Lower lobe of right lung (tissue), 2 donors: ENCODE data around the gene RIBC1. TPM values are rescaled to one million over a fixed set of nuclear protein-coding genes. Genes with fewer than 3 reads are reported as not detected.

Experiments used
- ATAC-seq, 2 donors: fragments of 200-7000 bp; cut with Tn5 transposase; one replicate each; pipeline ENCODE4 v1.9.1; 2020 to 2022; ENCODE audit warnings: mild to moderate bottlenecking in 2 of 2, moderate library complexity in 2 of 2
- DNase-seq: peaks from one replicate; pipeline ENCODE4 v3.0.0-alpha.2; 2020
- H3K27ac ChIP-seq: fragments of 200-600 bp; one replicate; pipeline ENCODE4 v1.8.0; 2022
- H3K27me3 ChIP-seq: fragments of 200-600 bp; one replicate; pipeline ENCODE4 v1.8.0; 2022; ENCODE audit warnings: low read depth
- H3K36me3 ChIP-seq: fragments of 200-600 bp; one replicate; pipeline ENCODE4 v1.8.0; 2022; ENCODE audit warnings: mild to moderate bottlenecking
- H3K4me1 ChIP-seq: fragments of 200-600 bp; one replicate; pipeline ENCODE4 v1.8.0; 2022
- H3K4me3 ChIP-seq: fragments of 200-600 bp; one replicate; pipeline ENCODE4 v1.8.0; 2022; ENCODE audit warnings: mild to moderate bottlenecking
- H3K9me3 ChIP-seq: fragments of 200-600 bp; one replicate; pipeline ENCODE4 v1.8.0; 2022
- CTCF ChIP-seq: fragments of 200-600 bp; IDR thresholded peaks from one replicate; pipeline ENCODE4 v1.8.0; 2022; ENCODE audit warnings: antibody characterized with exemption, mild to moderate bottlenecking
- intact Hi-C: fragments of 100-400 bp; cut with DNase I; formaldehyde crosslinking; loops from one replicate; pipeline ENCODE4 v1.11.0; 2022
- total RNA-seq: library from RNA; stranded (reverse); fragmentation: NEBNext Ultra II Directional; extraction: Animal tissue kit (Norgen Biotek cat#: 25700); gene quantifications from one replicate; pipeline ENCODE4 v1.2.1, GENCODE V29; 2021
- donor health status: DM: no; HTN: yes; CAD: no; lungs with severe emphysema.

RIBC1 gene
- total RNA-seq, 1 donor from 2014 or later = 3.0 TPM

GRCh38 chrX:53440621-53441517, 18.2 kb downstream of the RIBC1 start:
- ATAC-seq (peak; percentile 65 to 75), DNase-seq (peak; percentile 63)
- intact Hi-C loops = no loop called here
- no peaks in the 10 kb centered on the region for H3K27me3 ChIP-seq
- no peak for TF ChIP-seq CTCF
- peaks cover 12% of the 10 kb centered on the region for H3K4me1 ChIP-seq
- peak overlapping the region; percentile 73 for H3K27ac ChIP-seq
- no peaks in the 10 kb centered on the region for H3K9me3 ChIP-seq
- H3K4me3 ChIP-seq = peak overlapping the region; percentile 48
- H3K36me3 ChIP-seq = no peaks in the 10 kb centered on the region

GRCh38 chrX:53441531-53442321, 19.1 kb downstream of the RIBC1 start:
- H3K9me3 ChIP-seq = no peaks in the 10 kb centered on the region
- ATAC-seq (peak; percentile 93 to 94), DNase-seq (peak; percentile 87)
- TF ChIP-seq CTCF = no peak
- peak overlapping the region; percentile 73 for H3K27ac ChIP-seq
- peaks cover 12% of the 10 kb centered on the region for H3K4me1 ChIP-seq
- intact Hi-C loops = no loop called here
- peak overlapping the region; percentile 48 for H3K4me3 ChIP-seq
- no peaks in the 10 kb centered on the region for H3K27me3 ChIP-seq
- H3K36me3 ChIP-seq = no peaks in the 10 kb centered on the region

- no peak for TF ChIP-seq CTCF
- no peak overlapping the region for H3K27ac ChIP-seq
- DNase-seq = peak; percentile 36
- H3K4me3 ChIP-seq = no peak overlapping the region
- intact Hi-C loops = no loop called here
- peak in 1 of 2 donors; percentile 21 for ATAC-seq
- peaks cover 12% of the 10 kb centered on the region for H3K4me1 ChIP-seq
- H3K9me3 ChIP-seq = no peaks in the 10 kb centered on the region
- H3K27me3 ChIP-seq = no peaks in the 10 kb centered on the region
- H3K36me3 ChIP-seq = no peaks in the 10 kb centered on the region
These were observed 19.6 kb downstream of the RIBC1 start for GRCh38 chrX:53442322-53442631.

GRCh38 chrX:53445977-53446376, 23.3 kb downstream of the RIBC1 start:
- Histone ChIP-seq H3K27me3 (no peaks in the 10 kb centered on the region), H3K27ac (no peak overlapping the region), H3K4me1 (peaks cover 4% of the 10 kb centered on the region), H3K9me3 (no peaks in the 10 kb centered on the region), H3K4me3 (no peak overlapping the region), H3K36me3 (no peaks in the 10 kb centered on the region)
- ATAC-seq (peak in 1 of 2 donors; percentile 44), DNase-seq (peak; percentile 45)
- intact Hi-C loops = no loop called here
- peak; percentile 50 for TF ChIP-seq CTCF

GRCh38 chrX:53447441-53447840, 24.8 kb downstream of the RIBC1 start:
- Histone ChIP-seq H3K27ac (no peak overlapping the region), H3K4me3 (no peak overlapping the region), H3K27me3 (no peaks in the 10 kb centered on the region), H3K4me1 (no peaks in the 10 kb centered on the region), H3K9me3 (no peaks in the 10 kb centered on the region), H3K36me3 (no peaks in the 10 kb centered on the region)
- no peak for TF ChIP-seq CTCF
- ATAC-seq = no peak
- intact Hi-C loops = no loop called here
- DNase-seq = no peak
